GM12875 (cell line): ENCODE results near the gene MLKL.

ENCODE experiments used
- H3K4me3 ChIP-seq: one replicate; pipeline ENCODE4 v1.5.1; 2011; ENCODE audit warnings: low read depth, low read length, control low read depth
- TF ChIP-seq, protein P1 (sequence below): IDR thresholded peaks from 2 replicates; pipeline ENCODE4 v1.5.1; 2011; ENCODE audit warnings: low read depth, mild to moderate bottlenecking, control low read depth, inconsistent platforms, low read length, moderate library complexity, borderline replicate concordance; ENCODE audit not compliant: insufficient read depth

MLKL gene

DNA sequence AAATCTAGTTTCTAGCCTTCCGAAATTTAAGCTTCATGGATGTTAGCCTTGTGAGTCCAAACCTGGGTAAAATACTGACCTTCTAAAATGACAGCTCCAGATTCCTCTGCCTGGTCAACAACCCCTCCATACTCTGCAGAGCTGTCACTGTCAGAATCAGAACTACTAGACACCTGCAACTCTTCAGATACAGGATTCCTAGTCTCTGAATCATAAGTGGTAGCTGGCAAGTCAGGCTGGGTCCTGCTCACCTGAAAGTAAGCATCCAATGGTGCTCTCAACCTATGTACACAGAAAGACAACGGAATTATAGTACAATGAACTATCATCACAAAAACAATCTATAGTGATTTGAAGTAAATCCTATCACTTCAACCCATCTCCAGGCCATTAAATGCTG, 48.8 kb downstream of the MLKL start:
- TF ChIP-seq, protein P1, sequence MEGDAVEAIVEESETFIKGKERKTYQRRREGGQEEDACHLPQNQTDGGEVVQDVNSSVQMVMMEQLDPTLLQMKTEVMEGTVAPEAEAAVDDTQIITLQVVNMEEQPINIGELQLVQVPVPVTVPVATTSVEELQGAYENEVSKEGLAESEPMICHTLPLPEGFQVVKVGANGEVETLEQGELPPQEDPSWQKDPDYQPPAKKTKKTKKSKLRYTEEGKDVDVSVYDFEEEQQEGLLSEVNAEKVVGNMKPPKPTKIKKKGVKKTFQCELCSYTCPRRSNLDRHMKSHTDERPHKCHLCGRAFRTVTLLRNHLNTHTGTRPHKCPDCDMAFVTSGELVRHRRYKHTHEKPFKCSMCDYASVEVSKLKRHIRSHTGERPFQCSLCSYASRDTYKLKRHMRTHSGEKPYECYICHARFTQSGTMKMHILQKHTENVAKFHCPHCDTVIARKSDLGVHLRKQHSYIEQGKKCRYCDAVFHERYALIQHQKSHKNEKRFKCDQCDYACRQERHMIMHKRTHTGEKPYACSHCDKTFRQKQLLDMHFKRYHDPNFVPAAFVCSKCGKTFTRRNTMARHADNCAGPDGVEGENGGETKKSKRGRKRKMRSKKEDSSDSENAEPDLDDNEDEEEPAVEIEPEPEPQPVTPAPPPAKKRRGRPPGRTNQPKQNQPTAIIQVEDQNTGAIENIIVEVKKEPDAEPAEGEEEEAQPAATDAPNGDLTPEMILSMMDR: no peak
- no peak overlapping the region for H3K4me3 ChIP-seq

DNA sequence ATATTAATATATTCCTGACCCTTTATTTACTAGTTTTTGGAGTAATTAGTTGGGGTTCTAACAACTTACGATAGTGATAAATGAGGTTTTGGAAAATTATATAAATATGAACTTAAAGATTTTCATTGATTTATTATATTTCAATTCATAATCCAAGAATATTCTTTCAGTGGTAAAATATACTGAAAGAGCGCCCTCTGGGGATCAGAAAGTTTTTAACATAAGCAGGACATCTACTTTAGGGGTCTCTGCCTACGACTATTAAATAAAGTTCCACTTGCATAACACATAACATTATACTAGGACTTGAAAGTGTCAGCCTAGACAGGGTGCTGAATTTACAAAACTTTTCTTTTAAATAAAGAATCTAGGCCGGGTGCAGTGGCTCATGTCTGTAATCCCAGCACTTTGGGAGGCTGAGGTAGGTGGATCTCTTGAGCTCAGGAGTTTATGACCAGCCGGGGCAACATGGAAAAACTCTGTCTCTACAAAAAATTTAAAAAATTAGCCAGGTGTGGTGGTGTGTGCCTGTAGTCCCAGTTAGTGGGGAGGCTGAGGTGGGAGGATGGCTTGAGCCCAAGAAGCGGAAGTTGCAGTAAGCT, 49.6 kb downstream of the MLKL start:
- TF ChIP-seq, protein P1: peak; percentile 13; the same call in 1 of the 2 replicates
- H3K4me3 ChIP-seq: no peak overlapping the region

DNA sequence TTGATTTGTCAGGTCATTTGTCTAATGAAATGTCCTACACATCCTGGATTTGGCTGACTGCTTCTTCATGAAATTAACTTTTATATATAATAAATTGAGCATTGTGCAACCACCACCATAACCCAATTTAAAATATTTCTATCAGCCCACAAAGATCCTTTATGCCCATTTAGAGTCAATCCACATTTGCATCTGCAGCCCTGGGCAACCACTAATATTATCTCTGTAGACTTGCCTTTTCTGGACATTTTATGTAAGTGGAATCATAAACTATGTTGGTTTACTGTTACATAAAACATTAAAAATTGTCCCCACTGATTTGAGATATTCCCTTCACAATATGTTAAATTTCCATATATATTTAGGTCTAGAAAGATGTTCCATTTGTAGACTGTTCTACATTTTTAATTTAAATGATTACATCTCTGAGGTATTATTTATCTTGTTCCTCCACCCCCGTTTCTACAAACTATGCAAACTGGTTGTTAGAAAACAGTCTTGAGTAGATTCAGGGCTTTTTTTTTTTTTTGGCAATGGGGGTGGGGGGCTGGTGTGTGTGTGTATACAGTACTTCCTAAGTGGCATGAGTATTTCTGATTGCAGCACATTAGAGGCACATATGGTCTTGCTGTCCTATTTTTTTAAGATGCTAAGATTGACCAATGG, 50.7 kb downstream of the MLKL start:
- no peak overlapping the region for H3K4me3 ChIP-seq
- TF ChIP-seq, protein P1: no peak

DNA sequence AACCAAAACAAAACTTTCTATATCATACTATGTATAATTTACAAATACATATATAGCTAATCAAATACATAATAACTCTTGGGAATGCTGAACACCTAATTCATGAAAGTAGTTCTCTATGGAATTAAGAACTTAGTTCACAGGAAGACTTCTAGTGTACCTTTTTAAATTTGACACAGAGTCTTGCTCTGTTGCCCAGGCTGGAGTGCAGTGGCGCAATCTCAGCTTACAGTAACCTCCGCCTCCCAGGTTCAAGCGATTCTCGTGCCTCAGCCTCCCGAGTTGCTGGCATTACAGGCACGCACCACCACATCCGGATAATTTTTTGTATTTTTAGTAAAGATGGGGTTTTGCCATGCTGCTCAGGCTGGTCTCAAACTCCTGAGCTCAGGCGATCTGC, 58.7 kb downstream of the MLKL start:
- H3K4me3 ChIP-seq: no peak overlapping the region
- TF ChIP-seq, protein P1: no peak

DNA sequence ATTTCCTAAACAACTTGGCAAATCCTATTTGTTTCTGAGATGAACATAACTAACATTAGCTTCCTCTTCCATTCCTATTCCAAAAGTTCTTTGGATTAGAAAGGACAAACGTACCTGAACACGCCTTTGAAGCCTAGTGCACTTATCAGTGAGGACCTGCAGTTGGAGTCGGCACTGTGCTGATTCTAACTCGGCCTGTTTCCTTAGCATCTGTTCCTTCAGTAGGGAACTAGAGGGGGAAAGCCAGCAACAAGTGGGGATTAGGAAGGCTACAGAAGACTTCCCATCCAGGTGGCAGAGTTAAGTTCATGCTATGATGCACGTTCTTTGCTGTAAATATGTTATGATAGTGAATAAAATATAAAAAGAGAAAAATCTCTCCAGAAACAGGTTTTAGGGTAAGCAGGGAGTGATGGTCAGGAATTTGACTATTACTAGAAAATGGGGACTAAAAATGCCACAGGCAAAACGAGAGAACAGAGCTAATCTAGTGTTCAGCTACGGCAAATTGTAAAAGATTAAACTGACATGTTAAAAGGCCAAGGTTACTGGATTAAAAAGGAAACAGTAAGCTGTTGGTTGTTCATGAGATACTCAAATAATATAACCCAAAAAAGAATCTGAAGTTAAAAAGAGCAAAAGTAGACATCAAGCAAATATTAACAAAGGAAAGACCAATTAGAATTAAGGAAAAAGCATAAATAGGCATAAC, 62.8 kb downstream of the MLKL start:
- H3K4me3 ChIP-seq: no peak overlapping the region
- TF ChIP-seq, protein P1: no peak

DNA sequence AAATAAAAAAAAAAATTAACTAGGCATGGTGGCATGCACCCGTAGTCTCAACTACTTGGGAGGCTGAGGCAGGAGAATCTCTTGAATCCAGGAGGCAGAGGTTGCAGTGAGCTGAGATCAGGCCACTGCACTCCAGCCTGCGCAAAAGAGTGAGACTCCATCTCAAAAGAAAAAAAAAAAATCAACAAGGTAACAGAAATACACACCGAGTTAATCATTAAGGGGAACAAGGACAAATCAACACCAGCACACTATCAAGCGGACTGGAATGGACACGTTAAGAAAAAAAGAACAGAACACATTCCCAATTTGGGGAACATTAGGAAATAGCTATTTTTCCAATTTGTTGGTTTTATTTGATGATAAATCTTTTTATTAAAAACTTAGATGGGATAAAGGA, 65.4 kb downstream of the MLKL start:
- no peak overlapping the region for H3K4me3 ChIP-seq
- TF ChIP-seq, protein P1: no peak
